ENCODE measurements around the gene TAF6L. TPM values are rescaled to one million over a fixed set of nuclear protein-coding genes. Genes with fewer than 3 reads are reported as not detected.

TAF6L gene
- total and polyA plus RNA-seq, 2 of the 8 experiments (the other 6 are each of a cell fraction or from before 2014, with no cell fraction given) = 24.8 to 31.9 TPM

DNA sequence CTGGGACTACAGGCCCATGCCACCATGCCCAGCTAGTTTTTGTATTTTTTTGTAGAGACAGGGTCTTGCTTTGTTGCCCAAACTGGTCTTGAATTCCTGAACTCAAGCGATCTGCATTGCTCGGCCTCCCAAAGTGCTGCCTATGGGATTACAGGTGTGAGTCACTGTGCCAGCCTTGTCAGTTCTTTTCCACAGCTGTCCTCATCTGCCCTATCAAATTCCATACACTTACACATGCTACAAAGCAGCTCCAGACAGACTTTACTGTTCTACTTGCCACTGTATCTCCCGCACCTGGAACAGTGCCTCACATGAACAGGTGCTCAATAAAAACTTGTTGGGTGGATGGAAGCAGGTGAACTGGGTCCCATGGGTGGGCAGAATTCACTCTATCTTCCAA is 52.5 kb downstream of the TAF6L start:
- WGBS, 2 experiments (ENCODE audit: extremely low coverage in 1 of 2, insufficient coverage in 1 of 2, insufficient read length in 1 of 2, insufficient replicate concordance in 2 of 2, low coverage in 1 of 2, low lambda C conversion rate in 2 of 2, missing lambda C conversion rate in 1 of 2) = 92% methylated on average over 3 of the region's 3 CpGs; no CpG with 5 or more reads in 1 of the 2 experiments
- H3K27ac ChIP-seq (ENCODE audit: low read depth, low read length) = no peak overlapping the region
- TF ChIP-seq EZH2 (IDR thresholded peaks at IDR 0.05; ENCODE audit: low read depth, low read length, severe bottlenecking) = no peak
- no peak overlapping the region for H3K56ac ChIP-seq (replicated peaks; ENCODE audit: insufficient read length, low read depth, low read length)
- ChIA-PET CTCF (ENCODE audit: partially characterized antibody) (interaction anchor here (0.6 to 1.0 kb wide), 2 partner anchors 8 to 393 kb away, joined by 3 read pairs; no protein-coding TSS in a partner anchor), POLR2A (ENCODE audit: partially characterized antibody) (interaction anchor here (0.7 to 3.6 kb wide), 12 partner anchors 8 to 159 kb away, joined by 3 to 19 read pairs (median 4); partner anchors contain the start of genes C11orf98, STX5, TEX54 and WDR74)
- no peak overlapping the region for H3K14ac ChIP-seq (ENCODE audit: insufficient read length)
- H3K27me3 ChIP-seq (replicated peaks in 1 of 4; ENCODE audit: control insufficient read depth in 3 of 4, extremely low read depth in 1 of 4, insufficient read depth in 3 of 4, low read length in 3 of 4) = no peaks in the 10 kb centered on the region
- no peak overlapping the region for H3K23ac ChIP-seq (ENCODE audit: insufficient read length)
- no peak overlapping the region for H4K5ac ChIP-seq (ENCODE audit: insufficient read length, low read depth, low read length)
- H3K4ac ChIP-seq (replicated peaks; ENCODE audit: insufficient read length, low read depth, low read length) = no peak overlapping the region
- H3K4me3 ChIP-seq (ENCODE audit: extremely low read depth in 1 of 4, insufficient read depth in 2 of 4, low read depth in 3 of 4, low read length in 4 of 4) = no peak overlapping the region
- H4K8ac ChIP-seq (ENCODE audit: extremely low read depth, insufficient read depth, low read length) = no peak overlapping the region
- H2BK15ac ChIP-seq (ENCODE audit: low read length) = no peak overlapping the region
- H3K79me2 ChIP-seq (ENCODE audit: control insufficient read depth in 1 of 2, insufficient read depth in 2 of 2, low read length in 2 of 2) = no peaks in the 10 kb centered on the region
- no peak overlapping the region for H4K91ac ChIP-seq (replicated peaks; ENCODE audit: insufficient read length, low read length)
- no peak overlapping the region for H2BK12ac ChIP-seq (ENCODE audit: low read depth, low read length)
- H3K36me3 ChIP-seq (ENCODE audit: control insufficient read depth in 2 of 4, insufficient read depth in 4 of 4, low read length in 3 of 4) = peaks cover 19 to 57% (median 38%) of the 10 kb centered on the region in 4 experiments
- no peaks in the 10 kb centered on the region for H3K23me2 ChIP-seq (ENCODE audit: low read depth, low read length)
- no peaks in the 10 kb centered on the region for H3K9me3 ChIP-seq (ENCODE audit: insufficient read depth in 2 of 2, low read depth in 1 of 2, low read length in 1 of 2)
- H2AK5ac ChIP-seq (ENCODE audit: low read depth, low read length) = no peak overlapping the region
- H3K4me1 ChIP-seq (replicated peaks in 1 of 4; ENCODE audit: control insufficient read depth in 3 of 4, insufficient read depth in 4 of 4, low read length in 3 of 4) = no peaks in the 10 kb centered on the region
- H3K4me2 ChIP-seq (ENCODE audit: insufficient read depth in 1 of 2, low read depth in 2 of 2, low read length in 2 of 2) = no peak overlapping the region
- no peak overlapping the region for H2AFZ ChIP-seq (ENCODE audit: low read length)
- H2BK5ac ChIP-seq (ENCODE audit: low read depth, low read length) = no peak overlapping the region
- no peaks in the 10 kb centered on the region for H3K79me1 ChIP-seq (ENCODE audit: low read depth, low read length)
- no peak overlapping the region for H3K18ac ChIP-seq (ENCODE audit: extremely low read depth, low read length)
- no peak for DNase-seq (ENCODE audit: low read depth in 1 of 2, low spot score in 2 of 2)
- no peak overlapping the region for H2BK20ac ChIP-seq (ENCODE audit: low read length)
- no peak overlapping the region for H2BK120ac ChIP-seq (replicated peaks; ENCODE audit: low read depth, low read length)
- no peak for FAIRE-seq
- H3K9ac ChIP-seq (replicated peaks in 1 of 4; ENCODE audit: extremely low read depth in 1 of 4, low read depth in 3 of 4, low read length in 3 of 4) = no peak overlapping the region
- H4K20me1 ChIP-seq (replicated peaks in 1 of 2; ENCODE audit: control insufficient read depth in 1 of 2, insufficient read depth in 2 of 2, low read length in 2 of 2) = peaks cover 0 to 3% of the 10 kb centered on the region in 2 experiments

Data from H1 (cell line).